Transverse colon (tissue), 4 donors: ENCODE measurements around the gene CYB561. TPM values are rescaled to one million over a fixed set of nuclear protein-coding genes. Genes with fewer than 3 reads are reported as not detected.

ENCODE experiments used
- DNase-seq: peaks from one replicate; pipeline ENCODE4 v3.0.0-alpha.2; 2019
- H3K27ac ChIP-seq, 4 donors: fragments of 200-600 bp; sonication (generic); 2 replicates each; pipeline ENCODE4 v1.5.1; 2016 to 2018; ENCODE audit warnings: inconsistent platforms in 4 of 4
- H3K27me3 ChIP-seq: fragments of 200-600 bp; sonication (generic); 2 replicates; pipeline ENCODE4 v1.5.1; 2017; ENCODE audit warnings: inconsistent platforms
- H3K36me3 ChIP-seq, 4 donors: fragments of 200-600 bp; sonication (generic); 2 replicates each; pipeline ENCODE4 v1.5.1; 2017 to 2019; ENCODE audit warnings: inconsistent platforms in 4 of 4
- H3K4me1 ChIP-seq, 4 donors: fragments of 200-600 bp; sonication (generic); 2 replicates each; pipeline ENCODE4 v1.5.1; 2017 to 2020; ENCODE audit warnings: inconsistent platforms in 4 of 4
- H3K4me3 ChIP-seq, 4 donors: fragments of 200-600 bp; sonication (generic); 1 replicate in 1 of 4; 2 replicates in 3 of 4; pipeline versions ENCODE4 v1.5.1 to v1.6.1; 2017 to 2019; ENCODE audit warnings: inconsistent platforms in 4 of 4
- H3K9me3 ChIP-seq, 2 donors: fragments of 200-600 bp; sonication (generic); 2 replicates each; pipeline ENCODE4 v1.5.1; 2017 to 2019; ENCODE audit warnings: inconsistent platforms in 2 of 2
- CTCF ChIP-seq, 5 experiments: fragments of 200-600 bp in 3 of 5; fragments of 450-650 bp in 2 of 5; sonication (generic) in 3 of 5; IDR thresholded peaks; 1 replicate in 2 of 5; 2 replicates in 3 of 5; pipeline ENCODE4 v1.5.1; 2016 to 2017; ENCODE audit warnings: antibody characterized with exemption in 5 of 5, inconsistent platforms in 3 of 5, mild to moderate bottlenecking in 2 of 5, moderate library complexity in 1 of 5
- EP300 ChIP-seq: sonication (generic); formaldehyde crosslinking; IDR thresholded peaks from one replicate; pipeline ENCODE4 v1.6.1; 2017; ENCODE audit warnings: antibody characterized with exemption, low read depth
- POLR2A ChIP-seq: fragments of 450-650 bp; IDR thresholded peaks from one replicate; pipeline ENCODE4 v1.6.1; 2016; ENCODE audit warnings: antibody characterized with exemption, mild to moderate bottlenecking, moderate library complexity
- POLR2AphosphoS5 ChIP-seq, 3 donors: sonication (generic); formaldehyde crosslinking; IDR thresholded peaks; one replicate each; pipeline ENCODE4 v1.6.1; 2016; ENCODE audit warnings: antibody characterized with exemption in 3 of 3
- WGBS, 2 donors: methylation state at CpG; one replicate each; pipeline ENCODE4 v1.1.5; 2018; ENCODE audit warnings: low coverage in 1 of 2; 5-methylcytosine and 5-hydroxymethylcytosine counted together
- in situ Hi-C, 4 donors: fragments of 200-750 bp; cut with MboI; loops; one replicate each; pipeline versions ENCODE4 v1.15.0 to v1.15.1; 2017; ENCODE audit warnings: low sequenced_read_pairs in 3 of 4, low pct_ligation_motif_present in 1 of 4, low pct_unique_long_range_greater_than_20kb in 1 of 4
- intact Hi-C: fragments of 100-400 bp; cut with DNase I; formaldehyde crosslinking; loops from one replicate; pipeline ENCODE4 v1.15.1; 2023; ENCODE audit warnings: low total_unique reads
- total RNA-seq, 4 donors: library from RNA; depleted of rRNA; stranded (reverse); fragments of >200 nt; gene quantifications; one replicate each; pipeline ENCODE4 v1.1.0, GENCODE V29; 2016

The CYB561 gene
- total RNA-seq, 4 donors from 2014 or later: 52.6 to 315 (median 68.5) TPM

DNA sequence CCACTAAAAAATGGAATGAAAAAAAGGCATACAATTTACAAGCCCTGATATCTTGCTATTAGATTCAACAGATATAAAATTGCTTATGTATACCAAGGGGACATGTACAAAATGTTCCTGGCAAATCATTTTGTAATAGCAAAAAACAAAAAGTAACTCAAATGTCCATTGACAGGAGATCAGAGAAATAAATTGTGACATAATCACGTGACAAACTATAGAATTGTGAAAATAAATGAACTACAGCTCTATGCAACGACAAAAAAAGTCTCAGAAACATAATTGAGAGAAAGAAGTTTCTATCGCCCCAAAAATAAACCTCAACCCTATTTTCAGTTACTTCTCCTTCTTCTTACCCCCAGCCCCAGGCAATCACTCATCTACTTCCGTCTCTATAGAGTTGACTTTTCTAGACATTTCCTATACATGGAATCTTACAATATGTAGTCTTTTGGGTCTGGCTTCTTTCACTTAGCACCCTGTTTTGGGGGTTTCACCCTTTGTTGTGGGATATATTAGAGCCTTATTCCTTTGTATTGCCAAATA lies 18.7 kb upstream of the CYB561 start:
- 81 to 82% methylated on average over 4 of the region's 4 CpGs for WGBS, 2 donors
- no peak for TF ChIP-seq CTCF (IDR thresholded peaks at IDR 0.05)
- H3K27ac ChIP-seq: no peak overlapping the region
- no peaks in the 10 kb centered on the region for H3K9me3 ChIP-seq
- DNase-seq: no peak
- intact Hi-C loops (no loop called here), in situ Hi-C loops (no loop called here)
- H3K4me1 ChIP-seq: peaks cover 0 to 6% (median 0%) of the 10 kb centered on the region in 4 donors
- H3K4me3 ChIP-seq: no peak overlapping the region
- no peaks in the 10 kb centered on the region for H3K36me3 ChIP-seq
- H3K27me3 ChIP-seq: no peaks in the 10 kb centered on the region

GRCh38 chr17:63463771-63464170 lies 17.7 kb upstream of the CYB561 start:
- intact Hi-C loops (no loop called here), in situ Hi-C loops (no loop called here)
- 47 to 70% methylated on average over 3 of the region's 3 CpGs for WGBS, 2 donors
- TF ChIP-seq CTCF (IDR thresholded peaks at IDR 0.05): no peak
- TF ChIP-seq POLR2AphosphoS5 (IDR thresholded peaks at IDR 0.05): no peak
- no peak for TF ChIP-seq POLR2A
- TF ChIP-seq EP300: no peak
- H3K4me1 ChIP-seq: peaks cover 0 to 6% (median 0%) of the 10 kb centered on the region in 4 donors
- H3K27ac ChIP-seq: no peak overlapping the region
- H3K27me3 ChIP-seq: no peaks in the 10 kb centered on the region
- DNase-seq: no peak
- H3K9me3 ChIP-seq: no peaks in the 10 kb centered on the region
- no peak overlapping the region for H3K4me3 ChIP-seq
- no peaks in the 10 kb centered on the region for H3K36me3 ChIP-seq

DNA sequence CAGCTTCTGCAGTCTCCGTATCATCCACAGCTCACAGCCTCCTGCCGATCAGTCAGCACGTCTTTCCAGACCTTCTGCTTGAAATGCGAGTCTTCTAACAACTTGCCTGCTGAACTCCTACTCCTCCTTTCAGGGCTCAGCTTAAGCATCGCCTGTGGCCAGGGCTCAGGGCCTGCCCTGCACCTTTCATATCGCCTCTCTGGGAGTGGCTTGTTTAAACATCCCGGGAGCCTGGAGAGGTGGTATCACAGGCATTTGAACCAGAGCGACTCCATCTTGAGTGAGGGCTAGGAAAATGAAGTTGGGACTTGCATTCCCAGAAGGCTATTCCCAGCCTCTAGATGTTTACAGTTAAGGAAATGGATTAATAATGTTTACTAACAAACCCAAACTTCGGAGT lies 13.9 kb upstream of the CYB561 start:
- WGBS, 2 donors: 62% methylated on average over 9 of the region's 9 CpGs; no CpG with 5 or more reads in 1 of the 2 donors
- no peak for DNase-seq
- in situ Hi-C loops: no loop called here
- Histone ChIP-seq H3K4me1 (peaks cover 0 to 10% (median 1%) of the 10 kb centered on the region in 4 donors), H3K4me3 (no peak overlapping the region), H3K36me3 (no peaks in the 10 kb centered on the region), H3K27ac (no peak overlapping the region), H3K9me3 (no peaks in the 10 kb centered on the region), H3K27me3 (no peaks in the 10 kb centered on the region)
- TF ChIP-seq CTCF (IDR thresholded peaks at IDR 0.05) (no peak), EP300 (no peak), POLR2AphosphoS5 (IDR thresholded peaks at IDR 0.05) (no peak), POLR2A (no peak)
- intact Hi-C loops: no loop called here

DNA sequence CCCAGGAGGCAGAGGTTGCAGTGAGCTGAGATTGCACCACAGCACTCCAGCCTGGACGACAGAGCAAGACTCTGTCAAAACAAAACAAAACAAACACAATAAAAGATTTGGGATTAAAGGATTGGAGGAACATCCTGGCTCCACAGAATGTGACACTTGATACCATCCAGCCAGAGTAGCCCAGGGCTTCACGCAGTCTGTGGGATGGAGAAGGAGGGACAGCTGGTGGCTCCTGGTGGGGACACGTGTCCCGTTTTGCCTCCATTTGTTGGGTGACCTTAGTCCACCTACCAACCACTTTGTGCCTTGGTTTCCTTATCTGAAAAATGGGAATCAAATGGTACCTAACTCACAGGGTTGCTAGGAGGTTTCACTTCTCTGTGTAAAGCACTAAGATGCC lies 12.4 kb upstream of the CYB561 start:
- Histone ChIP-seq H3K4me1 (peaks cover 0 to 11% (median 1%) of the 10 kb centered on the region in 4 donors), H3K4me3 (no peak overlapping the region), H3K9me3 (no peaks in the 10 kb centered on the region), H3K36me3 (no peaks in the 10 kb centered on the region), H3K27ac (no peak overlapping the region), H3K27me3 (no peaks in the 10 kb centered on the region)
- TF ChIP-seq POLR2A (no peak), POLR2AphosphoS5 (IDR thresholded peaks at IDR 0.05) (no peak), EP300 (no peak), CTCF (IDR thresholded peaks at IDR 0.05) (no peak)
- in situ Hi-C loops (no loop called here), intact Hi-C loops (no loop called here)
- no peak for DNase-seq
- 73 to 79% methylated on average over 2 to 4 of the region's 4 CpGs for WGBS, 2 donors
